GM18907 (cell line): ENCODE measurements around the gene HAO1.
"Not testable (repeated sequence)": the region's sequence is repeated elsewhere in the genome, so short reads cannot be mapped to it uniquely, and the experiment has no call there.

Experiments
- ATAC-seq: cut with Tn5 transposase; IDR thresholded peaks from one replicate; pipeline ENCODE4 v1.9.1; 2021; ENCODE audit warnings: mild to moderate bottlenecking, moderate library complexity; ENCODE audit not compliant: unreplicated experiment

HAO1 gene

DNA sequence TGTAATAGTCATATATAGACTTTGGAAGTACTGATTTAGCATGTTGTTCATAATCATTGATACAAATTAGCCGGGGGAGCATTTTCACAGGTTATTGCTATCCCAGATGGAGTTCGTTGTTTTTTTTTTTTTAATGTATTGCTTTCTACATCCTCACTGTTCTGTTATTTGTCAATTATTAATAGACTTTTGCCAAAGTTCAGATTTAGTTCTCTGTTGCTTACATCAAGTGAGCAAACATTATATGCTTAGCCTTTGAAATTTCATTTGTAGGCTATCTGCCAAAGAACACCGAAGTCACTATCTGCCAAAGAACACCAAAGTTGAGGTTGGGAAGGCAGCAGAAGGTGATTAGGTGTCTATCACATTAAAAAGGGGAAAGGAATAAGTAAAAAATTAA lies at the start of gene HAO1:
HAO1 (minus strand) TSS at position 118 of the 400 bp plus-strand sequence; CDS start at position 82, 36 bp downstream.
- ATAC-seq = no peak

DNA sequence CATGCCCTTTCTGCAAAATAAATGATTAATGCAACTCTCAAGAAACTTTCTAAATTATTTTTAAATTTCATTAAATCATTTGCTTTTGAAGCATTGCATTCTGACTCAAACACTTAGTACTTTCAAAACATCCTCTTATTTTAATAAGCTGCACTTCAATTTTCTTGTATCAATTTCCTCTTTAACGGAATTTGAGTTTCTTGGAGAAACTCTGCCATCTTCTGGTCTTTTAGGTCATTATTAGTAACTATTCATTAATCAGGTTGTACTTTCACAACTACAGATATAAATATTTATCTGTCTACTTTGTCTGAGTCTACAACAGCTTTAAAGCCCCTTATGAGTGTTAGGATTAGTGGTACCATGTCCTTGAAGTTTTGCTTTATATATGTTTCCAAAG lies 49.1 kb upstream of the HAO1 start:
- ATAC-seq = no peak

DNA sequence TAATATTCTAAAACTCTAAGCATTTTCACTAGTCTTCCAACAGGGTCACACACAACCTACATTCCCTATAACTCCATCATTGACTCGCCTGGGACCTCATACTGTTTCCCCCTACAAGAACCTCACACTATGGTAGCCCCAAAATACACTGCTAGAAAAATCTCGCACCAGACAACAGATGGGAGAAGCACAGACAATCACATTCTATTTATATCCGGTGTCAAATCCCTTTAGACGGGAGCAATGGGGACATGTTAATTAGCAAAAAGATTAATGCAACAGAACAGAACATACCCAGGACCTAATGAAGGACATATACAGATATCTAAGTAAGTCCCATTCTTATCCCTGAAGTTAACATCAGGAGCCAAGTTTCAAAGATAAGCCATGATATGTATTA lies 45.7 kb upstream of the HAO1 start:
- ATAC-seq = no peak

DNA sequence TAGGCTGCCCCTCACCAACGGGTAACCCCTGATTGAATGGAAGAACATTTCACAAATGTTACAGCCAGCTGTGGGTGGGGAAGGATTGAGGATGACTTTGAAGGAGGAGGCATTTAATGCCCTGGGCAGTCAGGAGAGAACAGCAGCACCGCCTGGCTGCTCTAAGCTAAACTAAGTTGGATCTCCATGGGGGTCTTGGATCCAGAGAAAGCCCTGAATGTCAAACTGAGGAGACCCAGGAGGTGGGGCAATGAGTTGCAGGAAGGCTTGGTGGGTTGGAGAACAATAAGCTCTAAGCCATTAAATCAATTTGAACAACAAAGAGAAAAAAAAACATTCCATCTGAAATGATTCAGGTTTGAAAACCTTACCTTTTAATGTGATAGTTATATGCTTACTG lies 43.9 kb upstream of the HAO1 start:
- no peak for ATAC-seq

DNA sequence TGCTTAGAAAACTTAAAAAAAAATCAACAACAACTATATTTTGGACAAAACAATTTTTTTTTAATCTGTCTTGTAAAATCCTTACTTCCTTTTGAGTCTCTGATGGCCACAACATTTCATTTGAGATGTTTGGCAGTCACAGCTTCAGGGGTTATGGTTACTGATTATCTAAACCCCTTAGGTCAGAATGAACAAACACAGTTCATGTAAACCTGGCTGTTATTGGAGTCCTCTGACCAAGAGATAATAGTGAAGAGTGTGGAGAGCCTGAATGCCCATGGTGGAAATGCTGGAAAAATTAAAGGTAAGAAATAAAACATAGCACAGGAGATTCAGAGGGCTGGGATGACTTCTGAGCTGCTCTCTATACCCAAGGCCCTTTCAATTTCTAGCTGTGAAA lies 41.1 kb upstream of the HAO1 start:
- peak; percentile 65 for ATAC-seq

DNA sequence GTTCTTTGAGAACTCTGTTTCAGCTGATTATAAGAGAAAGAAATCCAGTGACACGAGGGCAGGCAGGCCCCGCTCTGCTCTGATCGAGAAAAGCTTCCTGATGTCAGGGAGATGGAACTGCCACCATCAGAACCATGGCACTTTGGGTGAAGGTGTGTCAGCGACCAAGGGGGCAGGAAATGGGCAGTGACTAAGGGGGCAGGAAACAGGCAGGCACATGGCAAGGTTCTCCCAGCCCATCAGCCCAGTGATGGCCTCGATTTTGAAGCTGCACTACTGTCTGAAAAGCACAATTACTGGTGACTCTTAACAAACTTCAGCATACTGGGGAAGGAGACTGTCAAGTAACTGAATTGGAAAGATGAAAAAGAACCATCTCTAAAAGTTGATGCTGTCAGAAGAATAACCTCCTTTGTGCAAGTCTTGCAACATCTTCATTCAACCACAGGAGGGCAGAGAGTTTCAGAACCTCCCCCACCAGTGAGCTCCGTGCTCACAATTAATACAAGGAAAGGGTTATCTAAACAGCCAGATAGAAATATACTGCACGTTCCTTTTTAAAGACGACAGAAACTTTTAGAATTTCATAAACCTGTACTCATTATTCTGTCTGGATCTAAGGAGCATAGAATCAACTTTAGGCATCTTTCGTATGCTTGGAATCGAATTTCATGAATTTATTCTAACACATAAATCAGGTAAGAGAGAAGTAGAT lies 40.2 kb upstream of the HAO1 start:
- peak; percentile 86 for ATAC-seq

DNA sequence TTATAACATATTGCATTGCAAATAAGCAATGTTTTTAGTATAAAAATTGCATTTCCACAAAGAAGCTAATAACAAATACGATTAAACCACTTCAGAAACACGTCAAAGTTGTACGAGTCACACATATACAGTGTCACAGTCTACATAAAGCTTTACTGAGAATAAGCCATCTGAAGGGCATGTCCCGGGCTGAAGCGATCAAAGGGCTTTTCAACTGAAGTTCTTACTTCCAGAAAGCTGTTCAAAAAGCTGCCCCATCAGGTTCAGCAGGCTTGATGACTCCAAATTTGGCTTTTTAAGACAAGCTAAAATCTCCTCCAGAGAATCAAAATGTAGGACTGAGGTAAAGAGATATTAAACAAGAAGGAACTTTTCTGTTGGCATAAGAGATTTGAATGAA lies 37.5 kb upstream of the HAO1 start:
- no peak for ATAC-seq

DNA sequence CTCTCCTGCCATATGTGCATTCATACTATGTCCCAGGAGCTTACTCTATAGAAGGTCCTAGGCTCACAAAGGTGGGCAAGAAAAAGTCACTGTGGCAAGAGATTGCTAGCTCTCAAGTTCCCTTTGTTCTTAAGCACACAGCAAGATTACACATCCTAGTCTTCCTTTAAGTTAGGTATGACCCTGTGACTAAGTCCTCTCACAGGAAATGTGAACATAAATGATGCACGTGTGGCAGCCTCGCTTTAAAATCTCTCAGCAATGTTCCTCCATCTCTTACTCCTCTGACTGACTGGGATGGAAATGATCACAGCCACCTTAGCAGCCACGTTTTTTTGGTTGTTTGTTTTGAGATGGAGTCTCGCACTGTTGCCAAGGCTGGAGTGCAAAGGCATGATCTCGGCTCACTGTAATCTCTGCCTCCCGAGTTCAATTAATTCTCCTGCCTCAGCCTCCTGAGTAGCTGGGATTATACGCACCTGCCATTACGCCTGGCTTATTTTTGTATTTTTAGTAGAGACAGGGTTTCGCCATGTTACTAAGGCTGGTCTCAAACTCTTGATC lies 35.7 kb upstream of the HAO1 start:
- ATAC-seq = no peak

DNA sequence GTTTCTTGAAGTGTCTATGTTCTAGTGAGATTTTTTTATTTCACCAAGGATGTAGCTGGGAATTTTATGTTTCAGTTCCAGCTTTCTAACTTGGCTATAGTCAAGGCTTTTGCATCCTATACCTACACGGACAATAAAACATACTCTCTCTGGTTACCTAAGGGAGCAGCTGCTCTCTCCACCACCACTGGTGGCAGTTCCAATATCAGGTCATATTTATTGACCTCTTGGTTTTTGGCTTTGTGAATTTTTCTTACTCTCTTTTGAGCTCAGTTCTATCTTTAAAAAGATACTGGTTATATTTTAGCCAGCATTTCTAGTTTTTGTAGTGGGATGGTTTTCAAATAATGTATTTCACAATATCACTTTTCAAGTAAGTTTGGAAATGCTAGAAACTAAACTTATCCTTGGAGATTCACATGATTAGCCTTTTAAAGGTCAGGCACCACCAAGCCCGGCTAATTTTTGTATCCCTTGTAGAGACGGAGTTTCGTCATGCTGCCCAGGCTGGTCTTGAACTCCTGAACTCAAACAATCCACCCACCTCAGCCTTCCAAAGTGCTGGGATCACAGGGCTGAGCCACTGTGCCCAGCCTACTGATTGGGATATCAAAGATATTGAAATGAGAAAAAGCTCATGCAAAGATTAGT lies 34.7 kb upstream of the HAO1 start:
- ATAC-seq = no peak

DNA sequence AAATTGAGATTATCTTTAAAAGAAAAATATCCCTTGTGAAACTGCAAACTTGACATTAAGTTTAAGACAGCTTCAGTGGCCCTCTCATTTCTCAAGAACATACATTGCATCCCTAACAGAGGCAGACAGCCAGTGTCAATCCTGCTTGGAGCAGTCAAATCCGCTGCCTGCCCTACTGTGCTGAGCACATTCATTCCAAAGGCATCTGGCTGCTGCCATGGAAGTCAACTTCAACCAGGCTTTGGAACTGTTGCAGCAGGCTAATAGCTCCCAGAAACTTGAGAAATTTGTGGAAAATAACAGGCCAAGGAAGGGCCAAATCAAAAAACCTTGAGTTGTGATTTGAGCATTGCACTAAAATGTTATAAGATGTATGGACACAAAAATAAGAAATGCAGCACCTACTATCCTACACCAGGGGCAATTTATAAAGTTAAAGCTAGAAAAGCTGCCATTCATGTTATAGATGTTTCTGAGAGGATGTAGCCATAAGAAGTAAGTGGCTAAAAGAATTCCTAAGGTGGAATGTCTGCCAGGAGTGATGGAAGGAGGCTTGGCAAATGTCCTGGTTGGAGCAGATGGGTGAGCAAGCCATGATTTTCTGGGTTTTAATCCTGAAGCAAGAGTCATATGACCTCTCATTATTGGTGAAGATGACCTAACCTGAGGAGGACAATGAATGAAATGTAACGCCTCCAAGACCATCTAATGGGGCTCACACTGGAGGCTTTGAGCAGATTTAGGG lies 31.4 kb upstream of the HAO1 start:
- ATAC-seq = no peak

DNA sequence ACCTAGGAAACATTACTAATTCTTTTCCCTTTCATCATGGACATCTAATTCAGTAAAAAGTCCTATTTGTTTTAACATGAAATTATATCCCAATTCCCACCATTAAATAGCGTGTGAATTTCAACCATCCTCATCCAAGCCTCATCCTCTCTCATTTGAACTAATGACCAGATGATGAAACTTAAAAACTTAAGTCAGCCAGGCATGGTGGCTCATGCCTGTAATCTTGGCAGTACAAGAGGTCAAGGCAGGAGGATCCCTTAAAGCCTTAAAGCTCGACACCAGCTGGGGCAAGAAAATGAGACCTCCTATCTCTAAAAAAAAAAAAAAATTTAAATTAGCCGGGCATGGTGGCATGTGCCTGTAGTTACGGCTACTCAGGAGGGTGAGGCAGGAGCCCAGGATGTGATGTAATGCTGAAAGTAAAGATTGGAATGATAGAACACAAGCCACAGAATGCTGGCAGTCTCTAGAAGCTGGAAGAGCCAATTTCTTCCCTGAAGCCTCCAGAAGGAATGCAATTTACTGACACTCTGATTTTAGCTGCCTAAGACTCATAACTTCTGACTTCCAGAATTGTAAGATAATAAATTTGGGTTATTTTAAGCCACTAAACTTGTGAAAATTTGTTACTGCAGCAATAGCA lies 27.1 kb upstream of the HAO1 start:
- ATAC-seq = no peak

DNA sequence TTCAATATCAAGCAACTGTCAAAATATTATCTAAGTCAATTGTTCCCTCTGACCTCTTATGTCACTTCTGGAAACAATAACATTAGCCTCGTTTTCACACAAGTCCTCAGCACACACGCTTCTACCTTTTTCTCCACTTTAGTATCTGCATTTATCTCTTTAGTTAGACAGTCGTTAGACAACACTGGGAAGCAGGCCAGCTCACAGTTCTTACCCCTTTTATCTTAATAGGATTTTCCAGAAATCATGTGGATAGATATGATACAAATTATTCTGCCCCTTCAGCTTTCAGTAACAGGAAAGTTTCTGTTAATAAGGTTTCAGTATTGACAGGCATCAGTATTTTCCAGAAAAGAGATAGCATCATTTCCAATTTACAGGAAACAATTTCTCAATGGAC lies 25.9 kb upstream of the HAO1 start:
- ATAC-seq = no peak

DNA sequence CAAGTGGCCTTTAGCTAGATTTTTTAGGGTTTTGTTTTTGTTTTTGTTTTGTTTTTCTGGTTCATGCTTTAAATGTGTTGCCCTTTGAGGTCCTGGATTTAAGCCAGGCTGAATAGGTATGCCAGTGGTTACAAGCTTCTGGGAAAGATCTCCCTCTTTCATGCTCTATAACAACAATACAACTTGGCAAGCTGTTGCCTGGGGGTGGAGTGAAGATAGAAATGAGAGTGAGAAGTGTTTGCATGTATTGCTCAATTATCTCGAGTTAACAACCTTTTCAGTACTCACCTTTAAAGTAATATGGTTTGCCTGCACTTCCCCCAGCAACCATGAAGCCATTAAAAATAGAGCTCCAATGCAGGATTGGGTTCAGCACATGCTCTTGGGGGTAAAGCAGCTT lies 19.2 kb upstream of the HAO1 start:
- no peak for ATAC-seq

DNA sequence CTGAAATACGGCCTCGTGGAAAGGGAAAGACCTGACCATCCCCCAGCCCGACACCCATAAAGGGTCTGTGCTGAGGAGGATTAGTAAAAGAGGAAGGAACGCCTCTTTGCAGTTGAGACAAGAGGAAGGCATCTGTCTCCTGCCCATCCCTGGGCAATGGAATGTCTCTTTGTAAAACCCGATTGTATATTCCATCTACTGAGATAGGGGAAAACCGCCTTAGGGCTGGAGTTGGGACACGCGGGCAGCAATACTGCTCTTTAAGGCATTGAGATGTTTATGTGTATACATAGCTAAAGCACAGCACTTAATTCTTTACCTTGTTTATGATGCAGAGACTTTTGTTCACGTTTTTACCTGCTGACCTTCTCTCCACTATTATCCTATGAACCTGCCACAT lies 16.3 kb upstream of the HAO1 start:
- ATAC-seq = not testable (repeated sequence)

DNA sequence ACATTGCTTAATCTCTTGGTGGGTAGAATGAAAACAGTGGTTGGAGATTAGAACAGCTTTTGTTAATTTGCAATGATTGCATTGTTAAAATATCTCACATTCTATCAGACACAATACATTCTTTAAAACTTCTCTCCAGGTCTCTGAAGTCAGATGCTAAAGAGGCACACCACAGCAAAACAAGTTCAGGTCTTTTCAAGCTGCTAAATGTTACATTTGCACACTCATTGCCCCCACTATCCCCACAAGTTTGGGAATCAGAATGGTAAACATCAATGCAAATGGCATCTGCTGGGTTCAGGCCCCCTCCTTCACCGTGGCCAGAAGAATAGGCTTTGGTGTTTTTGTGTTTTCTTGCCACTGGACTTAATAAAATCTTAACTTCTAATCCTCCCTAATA lies 10.1 kb upstream of the HAO1 start:
- no peak for ATAC-seq

DNA sequence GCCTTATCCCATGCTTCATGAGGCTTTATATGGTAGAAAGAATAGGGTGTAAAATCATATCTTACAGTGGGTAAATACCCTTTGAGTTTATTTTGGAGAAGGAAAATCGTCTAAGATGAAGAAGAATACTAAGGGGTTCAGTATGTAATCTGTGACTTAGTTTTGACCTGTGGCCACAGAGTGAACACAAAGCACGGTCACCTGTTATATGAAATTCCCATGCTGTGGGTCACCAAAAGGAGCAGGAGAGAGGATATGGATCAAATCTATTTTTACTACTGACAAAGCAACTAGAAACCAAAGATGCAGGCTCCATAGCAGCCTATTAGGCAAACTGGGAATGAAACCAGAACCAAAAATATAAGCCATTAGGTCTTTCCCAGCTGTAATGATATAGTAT lies 3.6 kb upstream of the HAO1 start:
- no peak for ATAC-seq

DNA sequence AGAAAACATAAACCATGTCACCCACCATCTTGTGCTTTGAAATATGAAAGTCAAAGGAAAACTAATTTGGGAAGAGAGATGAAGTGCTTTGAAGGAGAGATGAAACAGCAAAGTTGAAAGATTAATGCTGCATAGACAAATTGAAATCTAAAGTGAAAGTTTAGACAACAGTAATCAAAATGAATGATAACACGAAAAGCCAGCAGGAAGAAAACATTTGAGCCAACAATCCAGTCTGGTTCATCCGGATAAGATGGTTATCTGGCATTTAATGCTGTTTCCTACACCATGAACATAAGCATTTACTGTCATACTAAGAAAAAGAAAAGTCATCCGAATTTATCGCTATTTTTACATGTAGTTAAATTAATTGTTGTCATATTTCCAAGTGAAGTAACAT lies 595 bp downstream of the HAO1 start:
- ATAC-seq = no peak

DNA sequence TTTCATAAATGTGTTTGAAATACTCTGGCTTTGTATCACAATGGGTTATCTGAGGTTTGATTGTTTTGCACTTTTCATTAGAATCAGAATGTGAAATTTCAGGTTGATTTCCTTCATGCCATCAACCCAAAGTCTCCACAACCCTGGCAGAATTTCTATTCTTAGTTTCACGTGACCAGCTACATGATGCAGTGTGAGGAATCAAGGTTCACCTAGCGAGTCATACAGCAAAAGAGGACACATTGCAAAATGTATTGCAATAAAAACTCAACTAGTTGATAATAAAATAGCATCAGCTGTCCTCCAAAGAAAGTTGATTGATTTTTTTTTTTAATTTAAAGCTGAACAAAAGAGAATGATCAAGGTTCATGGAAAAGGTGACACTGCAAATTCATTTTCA lies 2.2 kb downstream of the HAO1 start:
- ATAC-seq = no peak

DNA sequence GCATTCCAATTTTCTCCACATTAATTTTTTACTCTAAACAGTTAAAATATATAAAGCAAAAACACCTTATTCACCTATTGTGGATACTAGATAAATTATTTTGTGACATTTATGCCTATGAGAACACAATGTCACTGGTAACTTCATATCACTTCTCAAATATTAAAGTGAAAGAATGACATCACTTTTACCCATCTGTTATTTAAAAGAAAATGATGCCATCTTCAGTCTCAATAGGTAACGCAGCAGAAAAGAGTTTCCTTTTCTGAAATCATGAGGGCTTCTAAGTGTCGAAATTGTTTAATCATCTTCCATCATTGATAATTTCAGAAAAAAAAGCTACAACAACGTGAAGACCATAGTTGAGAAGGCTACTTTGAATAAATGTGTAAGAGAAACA lies 2.9 kb downstream of the HAO1 start:
- ATAC-seq = no peak

DNA sequence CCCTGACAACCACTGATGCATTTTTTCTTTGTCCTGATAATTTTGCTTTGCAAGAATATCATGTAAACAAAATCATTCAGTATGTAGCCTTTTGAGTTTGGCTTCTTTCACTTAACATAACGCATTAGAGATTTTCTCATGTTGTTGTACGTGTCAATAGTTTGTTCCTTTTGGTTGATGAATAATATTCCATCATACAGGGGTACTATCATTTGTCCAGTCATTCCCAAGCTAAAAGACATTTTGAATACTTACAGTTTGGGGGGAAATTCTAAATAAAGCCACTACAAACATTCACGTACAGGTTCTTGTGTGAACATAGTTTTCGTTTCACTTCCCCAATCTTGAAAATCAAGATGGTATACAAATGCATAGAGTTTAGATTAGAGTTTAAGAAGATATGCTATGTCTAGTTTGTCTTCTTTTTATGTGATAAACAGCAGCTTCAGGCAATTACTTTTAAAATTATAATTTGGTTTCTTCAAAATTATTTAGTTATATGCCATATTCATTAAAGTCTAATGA lies 5.2 kb downstream of the HAO1 start:
- ATAC-seq = peak; percentile 68

DNA sequence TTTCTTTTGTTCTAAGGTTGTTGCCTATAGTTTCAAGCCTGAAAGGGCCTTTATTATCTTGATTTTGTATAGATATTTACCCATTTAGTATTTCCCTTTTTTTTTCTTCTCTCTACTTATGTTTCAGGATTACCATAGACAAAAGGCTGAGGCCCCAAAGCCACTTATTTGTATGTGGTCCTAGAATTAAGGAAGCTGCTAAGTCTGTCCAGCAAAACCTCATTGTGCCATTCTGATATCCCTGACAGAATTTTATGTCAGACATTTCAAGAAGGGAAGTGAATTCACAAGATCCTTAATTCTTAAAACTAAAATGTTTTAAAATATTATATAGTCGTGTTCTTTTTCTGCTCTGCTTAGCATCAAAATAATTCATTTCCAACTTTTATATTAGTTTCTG lies 6.9 kb downstream of the HAO1 start:
- no peak for ATAC-seq
